Activated CD8-positive, alpha-beta memory T cell treated with anti-CD3 and anti-CD28 coated beads for 48 hours (primary cell): Measurements from ENCODE around the gene UST.
"Not testable (repeated sequence)": the region's sequence is repeated elsewhere in the genome, so short reads cannot be mapped to it uniquely, and the experiment has no call there.

Experiments used
- DNase-seq, 3 experiments: peaks; one replicate each; pipeline ENCODE4 v3.0.0-alpha.2; 2020; ENCODE audit warnings: low read depth in 2 of 3, low spot score in 2 of 3

UST gene

GRCh38 chr6:148891405-148891783 lies 144.6 kb downstream of the UST start:
- no peak for DNase-seq

- no peak for DNase-seq
Measured at GRCh38 chr6:148892247-148892646, 145.4 kb downstream of the UST start.

GRCh38 chr6:148893073-148893472 lies 146.2 kb downstream of the UST start:
- no peak for DNase-seq

- DNase-seq, result no peak
Measured at GRCh38 chr6:148893481-148893880, 146.7 kb downstream of the UST start.

- DNase-seq, result no peak
Measured at GRCh38 chr6:148898376-148899014, 151.7 kb downstream of the UST start.

- DNase-seq, result no peak
Measured at GRCh38 chr6:148904896-148905870, 158.4 kb downstream of the UST start.

- no peak for DNase-seq
Measured at GRCh38 chr6:148905901-148906300, 159.1 kb downstream of the UST start.

- no peak for DNase-seq
Measured at GRCh38 chr6:148906386-148906785, 159.6 kb downstream of the UST start.

GRCh38 chr6:148907573-148907972 lies 160.7 kb downstream of the UST start:
- DNase-seq, result no peak

- no peak for DNase-seq
Measured at GRCh38 chr6:148912252-148912651, 165.4 kb downstream of the UST start.

GRCh38 chr6:148915810-148916209 lies 169.0 kb downstream of the UST start:
- no peak for DNase-seq

- not testable (repeated sequence) for DNase-seq
Measured at GRCh38 chr6:148916485-148916884, 169.7 kb downstream of the UST start.

- DNase-seq, result no peak
Measured at GRCh38 chr6:148924226-148925012, 177.6 kb downstream of the UST start.

GRCh38 chr6:148925701-148926100 lies 178.9 kb downstream of the UST start:
- DNase-seq, result no peak

GRCh38 chr6:148926478-148926877 lies 179.6 kb downstream of the UST start:
- no peak for DNase-seq

GRCh38 chr6:148927586-148927985 lies 180.8 kb downstream of the UST start:
- DNase-seq, result no peak

GRCh38 chr6:148928811-148929210 lies 182.0 kb downstream of the UST start:
- no peak for DNase-seq

- no peak for DNase-seq
Measured at GRCh38 chr6:148932208-148932607, 185.4 kb downstream of the UST start.

GRCh38 chr6:148932731-148933130 lies 185.9 kb downstream of the UST start:
- DNase-seq, result no peak

- no peak for DNase-seq
Measured at GRCh38 chr6:148934539-148934938, 187.7 kb downstream of the UST start.

- no peak for DNase-seq
Measured at GRCh38 chr6:148934961-148935360, 188.1 kb downstream of the UST start.
